Measurements from ENCODE around the gene ZNF205. TPM values are rescaled to one million over a fixed set of nuclear protein-coding genes. Genes with fewer than 3 reads are reported as not detected.

Gene ZNF205
- total RNA-seq, 1 donor from 2014 or later = 5.4 TPM

GRCh38 chr16:3158026-3158509 is 45.7 kb downstream of the ZNF205 start:
- no peak for TF ChIP-seq EZH2phosphoT487 (IDR thresholded peaks at IDR 0.05)
- no peak for TF ChIP-seq EZH2 (IDR thresholded peaks at IDR 0.05)
- TF ChIP-seq, protein P1, sequence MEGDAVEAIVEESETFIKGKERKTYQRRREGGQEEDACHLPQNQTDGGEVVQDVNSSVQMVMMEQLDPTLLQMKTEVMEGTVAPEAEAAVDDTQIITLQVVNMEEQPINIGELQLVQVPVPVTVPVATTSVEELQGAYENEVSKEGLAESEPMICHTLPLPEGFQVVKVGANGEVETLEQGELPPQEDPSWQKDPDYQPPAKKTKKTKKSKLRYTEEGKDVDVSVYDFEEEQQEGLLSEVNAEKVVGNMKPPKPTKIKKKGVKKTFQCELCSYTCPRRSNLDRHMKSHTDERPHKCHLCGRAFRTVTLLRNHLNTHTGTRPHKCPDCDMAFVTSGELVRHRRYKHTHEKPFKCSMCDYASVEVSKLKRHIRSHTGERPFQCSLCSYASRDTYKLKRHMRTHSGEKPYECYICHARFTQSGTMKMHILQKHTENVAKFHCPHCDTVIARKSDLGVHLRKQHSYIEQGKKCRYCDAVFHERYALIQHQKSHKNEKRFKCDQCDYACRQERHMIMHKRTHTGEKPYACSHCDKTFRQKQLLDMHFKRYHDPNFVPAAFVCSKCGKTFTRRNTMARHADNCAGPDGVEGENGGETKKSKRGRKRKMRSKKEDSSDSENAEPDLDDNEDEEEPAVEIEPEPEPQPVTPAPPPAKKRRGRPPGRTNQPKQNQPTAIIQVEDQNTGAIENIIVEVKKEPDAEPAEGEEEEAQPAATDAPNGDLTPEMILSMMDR (IDR thresholded peaks at IDR 0.05) = no peak
- H3K36me3 Mint-ChIP-seq = no peaks in the 10 kb centered on the region
- H3K9me3 Mint-ChIP-seq = peaks cover 10% of the 10 kb centered on the region
- Histone ChIP-seq H3K9ac (no peak overlapping the region), H3K36me3 (no peaks in the 10 kb centered on the region), H3K27me3 (peaks cover 56% of the 10 kb centered on the region), H3K4me3 (peak overlapping the region; percentile 95), H3K79me2 (ENCODE audit: low read depth) (no peaks in the 10 kb centered on the region), H3K4me1 (no peaks in the 10 kb centered on the region), H3F3A (ENCODE audit: low read depth) (peaks cover 40% of the 10 kb centered on the region), H3K9me3 (ENCODE audit: low read depth) (no peaks in the 10 kb centered on the region), H3K4me2 (peak overlapping the region; percentile 92), H4K20me1 (ENCODE audit: low read depth) (peaks cover 6% of the 10 kb centered on the region), H2AFZ (replicated peaks) (peak overlapping the region; percentile 98), H3K27ac (no peak overlapping the region)
- no peak overlapping the region for H3K27ac Mint-ChIP-seq
- peak; percentile 62 for DNase-seq (ENCODE audit: low spot score)
- peaks cover 9% of the 10 kb centered on the region for H3K4me1 Mint-ChIP-seq
- peaks cover 27% of the 10 kb centered on the region for H3K27me3 Mint-ChIP-seq (ENCODE audit: insufficient read depth, low read depth)
- peak overlapping the region; percentile 95 for H3K4me3 Mint-ChIP-seq

DNA sequence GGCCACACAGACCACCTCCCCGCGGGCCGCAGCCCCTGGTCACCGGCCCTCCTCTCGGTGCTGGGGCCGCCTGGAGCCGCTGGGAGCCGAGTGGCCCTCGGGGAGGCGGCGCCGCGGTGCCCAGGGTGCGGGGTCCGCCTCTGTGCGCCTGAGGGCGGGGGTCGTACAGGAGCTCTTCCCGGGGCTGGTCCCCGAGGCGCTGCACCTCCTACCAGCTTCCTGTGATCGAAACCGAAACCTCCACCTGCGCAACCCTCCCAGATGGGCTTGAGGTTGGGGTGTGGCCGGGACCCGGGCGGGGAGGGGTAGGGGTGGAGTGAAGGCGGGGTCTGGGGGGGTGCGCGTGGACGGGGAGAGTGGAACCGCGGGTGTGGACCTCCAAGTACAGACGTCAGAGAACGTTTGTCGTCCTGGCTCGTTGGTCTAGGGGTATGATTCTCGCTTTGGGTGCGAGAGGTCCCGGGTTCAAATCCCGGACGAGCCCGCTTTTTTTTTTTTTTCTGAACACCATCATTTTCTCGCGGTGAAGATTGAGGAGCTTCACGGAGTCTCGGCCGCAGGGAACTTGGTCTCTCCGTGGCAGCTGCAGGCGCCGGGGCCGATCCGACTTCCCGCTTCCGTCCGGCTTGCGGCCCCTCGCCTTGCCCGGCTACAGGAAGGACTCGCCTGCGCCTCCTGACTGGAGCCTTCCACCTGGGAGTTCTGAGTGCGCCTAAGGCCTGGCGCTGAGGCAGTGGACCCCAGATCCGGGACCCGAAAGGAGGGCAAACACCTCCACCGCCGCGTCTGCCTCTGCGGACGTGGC is 46.3 kb downstream of the ZNF205 start:
- no peak overlapping the region for H3K27ac ChIP-seq
- peak; percentile 83 for DNase-seq (ENCODE audit: low spot score)
- Mint-ChIP-seq H3K9me3 (peaks cover 10% of the 10 kb centered on the region), H3K27me3 (ENCODE audit: insufficient read depth, low read depth) (peaks cover 29% of the 10 kb centered on the region), H3K36me3 (no peaks in the 10 kb centered on the region), H3K4me3 (peak overlapping the region; percentile 95), H3K4me1 (peaks cover 10% of the 10 kb centered on the region), H3K27ac (peak overlapping the region; percentile 91)
- no peaks in the 10 kb centered on the region for H3K9me3 ChIP-seq (ENCODE audit: low read depth)
- peak overlapping the region; percentile 92 for H3K4me2 ChIP-seq
- H2AFZ ChIP-seq (replicated peaks) = peak overlapping the region; percentile 98
- H3K9ac ChIP-seq = no peak overlapping the region
- peaks cover 36% of the 10 kb centered on the region for H3F3A ChIP-seq (ENCODE audit: low read depth)
- H3K36me3 ChIP-seq = no peaks in the 10 kb centered on the region
- TF ChIP-seq EZH2phosphoT487 (IDR thresholded peaks at IDR 0.05) = no peak
- H4K20me1 ChIP-seq (ENCODE audit: low read depth) = peaks cover 6% of the 10 kb centered on the region
- H3K27me3 ChIP-seq = peaks cover 49% of the 10 kb centered on the region
- no peaks in the 10 kb centered on the region for H3K4me1 ChIP-seq
- no peaks in the 10 kb centered on the region for H3K79me2 ChIP-seq (ENCODE audit: low read depth)
- H3K4me3 ChIP-seq = peak overlapping the region; percentile 95

DNA sequence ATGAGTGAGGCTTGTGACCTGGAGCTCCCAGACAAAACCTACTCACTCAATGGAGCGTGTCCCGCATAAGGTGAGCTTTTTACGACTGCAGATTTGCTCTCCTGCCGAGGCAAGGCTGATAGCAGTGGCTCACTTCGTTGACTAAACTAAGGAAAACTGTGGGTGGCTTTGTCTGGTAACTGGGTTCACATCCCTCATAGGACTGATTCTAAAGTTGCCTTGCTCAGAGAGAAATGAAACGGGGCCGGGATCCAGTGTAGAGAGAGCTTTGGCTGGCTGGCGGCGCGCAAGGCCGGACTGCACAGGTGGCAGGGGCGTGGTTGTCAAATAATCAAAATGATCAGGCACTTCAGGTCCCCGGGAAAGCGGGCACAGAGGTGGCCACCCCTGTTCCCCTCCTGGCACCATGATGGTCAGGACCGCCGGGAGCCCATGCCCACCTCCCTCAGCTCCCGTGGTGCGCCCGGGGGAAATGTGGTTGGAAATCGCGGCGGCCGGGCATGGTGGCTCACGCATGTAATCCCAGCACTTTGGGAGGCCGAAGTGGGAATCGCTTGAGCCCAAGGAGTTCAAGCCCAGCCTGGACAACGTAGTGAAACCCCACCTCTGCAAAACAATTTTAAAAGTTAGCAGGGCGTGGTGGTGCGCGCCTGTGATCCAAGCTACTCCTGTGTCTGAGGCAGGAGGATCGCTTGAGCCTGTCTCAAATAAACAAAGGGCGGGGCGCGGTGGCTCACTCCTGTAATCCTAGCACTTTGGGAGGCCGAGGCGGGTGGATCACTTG is 49.0 kb downstream of the ZNF205 start:
- no peak overlapping the region for H3K4me3 ChIP-seq
- H3K27me3 ChIP-seq = peaks cover 34% of the 10 kb centered on the region
- peak overlapping the region; percentile 66 for H3K4me3 Mint-ChIP-seq
- peaks cover 12% of the 10 kb centered on the region for H3K4me1 Mint-ChIP-seq
- no peak overlapping the region for H3K27ac ChIP-seq
- no peak for TF ChIP-seq EZH2 (IDR thresholded peaks at IDR 0.05)
- TF ChIP-seq EZH2phosphoT487 (IDR thresholded peaks at IDR 0.05) = no peak
- TF ChIP-seq, protein P1 (IDR thresholded peaks at IDR 0.05) = no peak
- peaks cover 34% of the 10 kb centered on the region for H3F3A ChIP-seq (ENCODE audit: low read depth)
- DNase-seq (ENCODE audit: low spot score) = no peak
- no peaks in the 10 kb centered on the region for H3K36me3 ChIP-seq
- H3K4me1 ChIP-seq = no peaks in the 10 kb centered on the region
- H3K9ac ChIP-seq = no peak overlapping the region
- no peak overlapping the region for H3K4me2 ChIP-seq
- H3K27ac Mint-ChIP-seq = peak overlapping the region; percentile 78
- no peaks in the 10 kb centered on the region for H3K79me2 ChIP-seq (ENCODE audit: low read depth)
- H3K36me3 Mint-ChIP-seq = no peaks in the 10 kb centered on the region
- H3K9me3 ChIP-seq (ENCODE audit: low read depth) = no peaks in the 10 kb centered on the region
- H4K20me1 ChIP-seq (ENCODE audit: low read depth) = peaks cover 6% of the 10 kb centered on the region
- peaks cover 7% of the 10 kb centered on the region for H3K9me3 Mint-ChIP-seq
- no peak overlapping the region for H2AFZ ChIP-seq (replicated peaks)
- H3K27me3 Mint-ChIP-seq (ENCODE audit: insufficient read depth, low read depth) = peaks cover 26% of the 10 kb centered on the region
